SK-N-MC (cell line): ENCODE results near the gene TNIP1.

Experiments
- EZH2 ChIP-seq: fragments of 200-600 bp; sonication (generic); IDR thresholded peaks from one replicate; pipeline ENCODE4 v1.6.1; 2017; ENCODE audit warnings: antibody characterized with exemption
- POLR2AphosphoS5 ChIP-seq: IDR thresholded peaks from 2 replicates; pipeline ENCODE4 v1.6.1; 2012; ENCODE audit warnings: mild to moderate bottlenecking, low read depth, low read length, borderline replicate concordance

DNA sequence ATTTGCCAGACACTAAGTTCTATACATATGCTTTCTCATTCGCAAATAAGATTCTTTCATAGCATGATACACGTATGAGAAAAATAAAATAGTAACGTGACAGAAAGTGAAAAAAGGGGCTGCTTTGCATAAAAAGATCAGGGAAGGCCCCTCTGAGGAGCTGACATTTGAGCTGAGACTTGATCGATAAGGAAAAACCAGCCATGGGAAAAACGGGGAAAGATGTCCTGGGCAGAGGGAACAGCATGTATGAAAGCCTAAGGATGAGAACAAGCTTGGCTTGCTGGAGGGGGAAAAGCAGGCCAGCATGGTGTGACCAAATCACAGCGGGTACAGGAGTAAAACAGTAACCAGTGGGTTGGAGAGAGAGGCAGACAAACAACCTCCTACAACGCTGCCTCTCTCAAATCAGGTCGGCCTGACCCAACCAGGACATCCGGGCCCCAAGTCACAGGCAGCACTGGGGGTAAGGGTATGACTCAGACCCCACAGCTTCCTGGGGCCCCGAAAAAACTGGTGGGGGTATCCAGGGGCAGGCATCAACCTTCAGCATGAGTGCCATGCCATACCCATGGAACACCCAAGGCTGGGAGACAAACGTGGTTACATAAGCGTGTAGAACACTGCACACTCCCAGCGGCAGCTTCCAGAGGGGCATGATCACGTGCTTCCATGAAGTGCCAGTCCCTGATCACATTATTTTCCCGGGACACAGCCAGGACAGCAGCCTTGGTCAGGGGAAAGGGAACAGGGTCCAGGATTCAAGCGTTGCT lies 2.2 kb downstream of the TNIP1 start:
- TF ChIP-seq POLR2AphosphoS5 (no peak), EZH2 (no peak)
